ENCODE results near the gene RBBP5. TPM values are rescaled to one million over a fixed set of nuclear protein-coding genes. Genes with fewer than 3 reads are reported as not detected.
A peak's percentile ranks its signal among the peaks of the same experiment; 100 is the strongest.

Gene RBBP5
- total RNA-seq, 4 donors from 2014 or later: 7.0 to 36.7 (median 12.2) TPM

DNA sequence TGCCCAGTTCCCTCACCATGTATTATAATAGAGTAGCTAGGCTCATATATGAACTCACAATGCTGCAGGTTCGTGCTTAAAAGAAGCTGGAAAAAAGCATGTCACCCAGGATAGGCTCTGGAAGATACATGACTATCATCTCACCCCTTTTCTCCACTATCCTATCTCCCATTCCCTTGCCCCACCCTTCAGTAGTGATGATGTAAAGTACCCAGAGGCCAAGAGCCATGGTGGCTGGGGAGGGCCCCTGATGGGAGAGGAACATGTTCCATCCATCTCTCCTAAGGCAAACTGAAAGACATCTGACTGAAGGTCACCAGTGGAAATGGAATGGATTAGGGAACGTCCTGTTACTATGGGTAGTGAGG is 20.3 kb upstream of the RBBP5 start:
- Histone ChIP-seq H3K9me3 (no peaks in the 10 kb centered on the region), H3K4me3 (peak overlapping the region in 1 of 4 donors; percentile 43), H3K36me3 (peaks cover 0 to 17% (median 3%) of the 10 kb centered on the region in 3 donors), H3K4me1 (peaks cover 4 to 10% (median 5%) of the 10 kb centered on the region in 3 donors), H3K27me3 (no peaks in the 10 kb centered on the region), H3K27ac (no peak overlapping the region)
- intact Hi-C loops (cut with DNase I): no loop called here
- TF ChIP-seq CTCF (IDR thresholded peaks at IDR 0.05): no peak
- TF ChIP-seq POLR2A (IDR thresholded peaks at IDR 0.05): no peak
- 33 to 35% methylated on average over 2 of the region's 2 CpGs for WGBS, 2 donors
- no peak for DNase-seq

DNA sequence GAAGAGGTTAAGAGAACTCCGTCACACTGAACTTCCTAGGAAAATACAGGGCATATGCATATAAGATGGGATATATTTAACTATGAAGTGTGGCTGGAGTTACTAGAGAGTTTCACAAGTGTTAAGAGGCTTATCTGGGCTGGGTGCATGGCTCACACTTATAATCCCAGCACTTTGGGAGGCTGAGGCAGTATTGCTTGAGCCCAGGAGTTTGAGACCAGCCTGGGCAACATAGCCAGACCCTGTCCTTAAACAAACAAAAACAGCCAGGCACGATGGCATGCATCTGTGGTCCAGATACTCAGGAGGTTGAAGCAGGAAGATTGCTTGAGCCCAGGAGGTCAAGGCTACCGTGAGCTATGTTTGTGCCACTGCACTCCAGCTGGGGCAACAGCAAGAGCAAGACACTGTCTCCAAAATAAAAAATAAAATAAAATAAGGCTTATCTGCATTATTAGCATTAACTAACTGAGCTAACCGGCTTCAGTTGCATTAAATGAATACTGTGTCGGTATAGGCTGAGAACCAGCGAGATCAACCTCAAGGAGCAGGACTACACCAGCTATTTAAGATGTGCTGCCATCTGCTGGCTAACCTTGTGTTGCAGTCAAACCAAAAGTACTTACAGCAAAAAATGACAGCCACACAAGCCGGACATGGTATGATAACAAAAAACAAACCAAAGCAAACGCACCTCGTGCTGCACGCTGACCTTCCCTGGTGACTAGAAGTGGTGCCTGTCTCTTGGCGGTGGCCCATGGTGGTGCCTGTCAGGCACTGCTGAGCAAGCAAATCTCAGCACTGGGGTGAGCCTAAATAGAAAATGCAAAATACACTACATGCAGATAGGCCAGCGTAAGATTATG is 19.7 kb upstream of the RBBP5 start:
- Histone ChIP-seq H3K9me3 (no peaks in the 10 kb centered on the region), H3K4me1 (peaks cover 4 to 10% (median 5%) of the 10 kb centered on the region in 3 donors), H3K36me3 (peaks cover 0 to 11% (median 0%) of the 10 kb centered on the region in 3 donors), H3K27me3 (no peaks in the 10 kb centered on the region), H3K4me3 (peak overlapping the region in 1 of 4 donors; percentile 43), H3K27ac (no peak overlapping the region)
- TF ChIP-seq CTCF (IDR thresholded peaks at IDR 0.05) (peak; percentile 68 to 82 (median 78)), POLR2A (IDR thresholded peaks at IDR 0.05) (no peak)
- DNase-seq: peak; percentile 5
- 22 to 25% methylated on average over 12 of the region's 12 CpGs for WGBS, 2 donors
- intact Hi-C loops (cut with DNase I): no loop called here

DNA sequence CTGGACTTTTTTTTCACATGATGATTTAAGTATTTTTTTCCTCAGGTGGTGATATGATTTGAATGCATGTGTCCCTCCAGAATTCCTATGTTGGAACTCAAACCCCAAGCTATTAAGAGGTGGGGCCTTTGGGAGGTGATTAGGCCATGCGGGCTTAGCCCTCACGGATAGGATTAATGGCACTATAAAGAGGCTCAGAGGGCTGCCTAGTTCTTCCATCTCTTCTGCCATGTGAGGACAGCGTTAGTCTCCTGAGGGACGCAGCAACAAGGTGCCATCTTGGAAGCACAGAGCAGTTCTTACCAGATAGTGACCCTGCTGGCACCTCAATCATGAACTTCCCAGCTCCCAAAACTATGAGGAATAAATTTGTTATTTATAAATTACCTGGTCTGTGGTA is 18.3 kb upstream of the RBBP5 start:
- H3K36me3 ChIP-seq: no peaks in the 10 kb centered on the region
- no peak for TF ChIP-seq CTCF (IDR thresholded peaks at IDR 0.05)
- no peak for TF ChIP-seq POLR2A (IDR thresholded peaks at IDR 0.05)
- no peak overlapping the region for H3K27ac ChIP-seq
- H3K27me3 ChIP-seq: no peaks in the 10 kb centered on the region
- H3K4me3 ChIP-seq: no peak overlapping the region
- no peak for DNase-seq
- WGBS, 2 donors: 62 to 77% methylated on average over 4 of the region's 4 CpGs
- H3K4me1 ChIP-seq: peaks cover 4 to 10% (median 5%) of the 10 kb centered on the region in 3 donors
- H3K9me3 ChIP-seq: no peaks in the 10 kb centered on the region
- intact Hi-C loops (cut with DNase I): no loop called here

DNA sequence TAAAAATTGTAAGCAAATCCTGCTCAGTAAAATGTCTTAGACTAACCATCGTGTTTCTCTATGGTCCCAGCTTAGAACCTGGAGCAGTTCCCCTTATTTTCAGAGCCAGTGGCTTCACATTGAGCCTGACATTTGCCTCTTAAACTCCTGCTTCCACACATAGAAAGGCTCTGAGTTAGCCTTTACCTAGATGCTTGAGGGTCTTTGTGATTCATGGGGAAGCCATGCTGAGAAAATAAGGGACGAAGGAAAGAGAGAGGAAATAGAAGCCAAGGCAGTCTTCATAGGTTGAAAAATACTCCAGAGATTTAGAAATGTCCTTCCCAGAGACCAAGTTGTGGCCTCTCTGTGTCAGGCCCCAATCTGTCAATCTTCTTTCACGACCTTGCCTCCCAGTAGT is 16.1 kb upstream of the RBBP5 start:
- Histone ChIP-seq H3K9me3 (no peaks in the 10 kb centered on the region), H3K27ac (no peak overlapping the region), H3K27me3 (no peaks in the 10 kb centered on the region), H3K36me3 (no peaks in the 10 kb centered on the region), H3K4me1 (peaks cover 4 to 10% (median 5%) of the 10 kb centered on the region in 3 donors), H3K4me3 (no peak overlapping the region)
- 63 to 68% methylated on average over 3 of the region's 3 CpGs for WGBS, 2 donors
- TF ChIP-seq POLR2A (IDR thresholded peaks at IDR 0.05) (no peak), CTCF (IDR thresholded peaks at IDR 0.05) (no peak)
- no peak for DNase-seq
- intact Hi-C loops (cut with DNase I): no loop called here

DNA sequence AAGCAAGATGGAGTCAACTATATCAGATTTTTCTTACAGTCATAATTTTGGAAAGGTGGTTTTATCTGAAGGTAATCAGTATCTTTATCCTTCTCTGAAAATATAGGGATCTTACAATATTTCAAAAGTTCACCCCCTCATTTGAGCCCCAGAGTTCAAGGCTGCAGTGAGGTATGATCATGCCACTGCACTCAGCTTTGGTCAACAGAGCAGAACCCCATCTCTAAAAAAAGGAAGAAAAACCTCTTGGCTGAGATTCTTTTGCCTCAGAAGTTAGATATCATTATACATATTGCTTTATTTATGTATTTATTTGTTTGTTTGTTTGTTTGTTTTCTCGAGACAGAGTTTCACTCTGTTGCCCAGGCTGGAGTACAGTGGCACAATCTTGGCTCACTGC is 11.5 kb upstream of the RBBP5 start:
- WGBS, 2 donors: 25 to 45% methylated on average over 1 of the region's 1 CpG
- DNase-seq: no peak
- Histone ChIP-seq H3K4me1 (no peaks in the 10 kb centered on the region), H3K4me3 (no peak overlapping the region), H3K36me3 (no peaks in the 10 kb centered on the region), H3K9me3 (no peaks in the 10 kb centered on the region), H3K27me3 (no peaks in the 10 kb centered on the region), H3K27ac (no peak overlapping the region)
- TF ChIP-seq POLR2A (IDR thresholded peaks at IDR 0.05): no peak
- no peak for TF ChIP-seq CTCF (IDR thresholded peaks at IDR 0.05)
- intact Hi-C loops (cut with DNase I): no loop called here
